Measurements from ENCODE around the gene BMF. TPM values are rescaled to one million over a fixed set of nuclear protein-coding genes. Genes with fewer than 3 reads are reported as not detected.

Gene BMF
- polyA plus RNA-seq, 3 donors: 5.6 to 59.6 (median 6.5) TPM

- Histone ChIP-seq H3K9me3 (replicated peaks in 1 of 2; ENCODE audit: control insufficient read depth in 1 of 2, insufficient read depth in 1 of 2, low read length in 2 of 2) (no peaks in the 10 kb centered on the region), H3K4me3 (replicated peaks in 1 of 3; ENCODE audit: low read depth in 2 of 3, low read length in 3 of 3) (peak overlapping the region in 1 of 3 experiments; percentile 92), H2AFZ (ENCODE audit: insufficient read depth, low read depth, low read length, poor library complexity, severe bottlenecking) (no peak overlapping the region), H3K27me3 (ENCODE audit: control insufficient read depth in 2 of 2, insufficient read depth in 2 of 2, low read length in 2 of 2) (no peaks in the 10 kb centered on the region), H3K4me2 (replicated peaks; ENCODE audit: extremely low read depth, low read length, poor library complexity, severe bottlenecking) (no peak overlapping the region), H3K79me2 (ENCODE audit: insufficient read depth, low read length) (peaks cover 36% of the 10 kb centered on the region), H4K20me1 (ENCODE audit: insufficient read depth, low read length) (peaks cover 16% of the 10 kb centered on the region), H3K9ac (ENCODE audit: insufficient read depth, low read length, poor library complexity, severe bottlenecking) (no peak overlapping the region), H3K27ac (ENCODE audit: low read depth in 1 of 2, low read length in 2 of 2) (no peak overlapping the region), H3K4me1 (ENCODE audit: control insufficient read depth in 1 of 2, insufficient read depth in 2 of 2, low read length in 2 of 2) (peaks cover 85 to 96% of the 10 kb centered on the region in 2 donors), H3K36me3 (replicated peaks in 1 of 2; ENCODE audit: control insufficient read depth in 1 of 2, insufficient read depth in 2 of 2, low read length in 2 of 2) (peaks cover 20 to 30% of the 10 kb centered on the region in 2 donors)
- intact Hi-C loops (cut with micrococcal nuclease): loop anchor here in 1 of 2 donors (10.0 kb wide), 1 partner anchor 319 kb away; the partner anchor contains the start of gene FSIP1
- Mint-ChIP-seq H3K4me3 (no peak overlapping the region), H3K27ac (no peak overlapping the region), H3K9me3 (no peaks in the 10 kb centered on the region), H3K36me3 (peaks cover 35 to 63% of the 10 kb centered on the region in 2 donors), H3K4me1 (peaks cover 84% of the 10 kb centered on the region), H3K27me3 (ENCODE audit: low read depth in 3 of 3) (peaks cover 0 to 3% (median 2%) of the 10 kb centered on the region in 3 donors)
- DNase-seq: no peak
- WGBS (ENCODE audit: insufficient coverage): 96% methylated on average over 7 of the region's 7 CpGs
- TF ChIP-seq, protein P1, sequence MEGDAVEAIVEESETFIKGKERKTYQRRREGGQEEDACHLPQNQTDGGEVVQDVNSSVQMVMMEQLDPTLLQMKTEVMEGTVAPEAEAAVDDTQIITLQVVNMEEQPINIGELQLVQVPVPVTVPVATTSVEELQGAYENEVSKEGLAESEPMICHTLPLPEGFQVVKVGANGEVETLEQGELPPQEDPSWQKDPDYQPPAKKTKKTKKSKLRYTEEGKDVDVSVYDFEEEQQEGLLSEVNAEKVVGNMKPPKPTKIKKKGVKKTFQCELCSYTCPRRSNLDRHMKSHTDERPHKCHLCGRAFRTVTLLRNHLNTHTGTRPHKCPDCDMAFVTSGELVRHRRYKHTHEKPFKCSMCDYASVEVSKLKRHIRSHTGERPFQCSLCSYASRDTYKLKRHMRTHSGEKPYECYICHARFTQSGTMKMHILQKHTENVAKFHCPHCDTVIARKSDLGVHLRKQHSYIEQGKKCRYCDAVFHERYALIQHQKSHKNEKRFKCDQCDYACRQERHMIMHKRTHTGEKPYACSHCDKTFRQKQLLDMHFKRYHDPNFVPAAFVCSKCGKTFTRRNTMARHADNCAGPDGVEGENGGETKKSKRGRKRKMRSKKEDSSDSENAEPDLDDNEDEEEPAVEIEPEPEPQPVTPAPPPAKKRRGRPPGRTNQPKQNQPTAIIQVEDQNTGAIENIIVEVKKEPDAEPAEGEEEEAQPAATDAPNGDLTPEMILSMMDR (IDR thresholded peaks at IDR 0.05): no peak
Measured at GRCh38 chr15:40103864-40104271, 4.8 kb downstream of the BMF start.

- H3K36me3 ChIP-seq (replicated peaks in 1 of 2; ENCODE audit: control insufficient read depth in 1 of 2, insufficient read depth in 2 of 2, low read length in 2 of 2): peaks cover 20 to 30% of the 10 kb centered on the region in 2 donors
- peaks cover 14% of the 10 kb centered on the region for H4K20me1 ChIP-seq (ENCODE audit: insufficient read depth, low read length)
- H2AFZ ChIP-seq (ENCODE audit: insufficient read depth, low read depth, low read length, poor library complexity, severe bottlenecking): no peak overlapping the region
- no peak overlapping the region for H3K4me2 ChIP-seq (replicated peaks; ENCODE audit: extremely low read depth, low read length, poor library complexity, severe bottlenecking)
- Mint-ChIP-seq H3K27me3 (ENCODE audit: low read depth in 3 of 3) (peaks cover 0 to 2% (median 1%) of the 10 kb centered on the region in 3 donors), H3K9me3 (no peaks in the 10 kb centered on the region), H3K27ac (peak overlapping the region in 1 of 7 donors; percentile 41), H3K4me3 (no peak overlapping the region), H3K36me3 (peaks cover 40 to 66% of the 10 kb centered on the region in 2 donors), H3K4me1 (peaks cover 91% of the 10 kb centered on the region)
- TF ChIP-seq, protein P1 (IDR thresholded peaks at IDR 0.05): no peak
- WGBS (ENCODE audit: insufficient coverage): 76% methylated on average over 29 of the region's 29 CpGs
- H3K27ac ChIP-seq (ENCODE audit: low read depth in 1 of 2, low read length in 2 of 2): no peak overlapping the region
- intact Hi-C loops (cut with micrococcal nuclease): loop anchor here in 1 of 2 donors (10.0 kb wide), 1 partner anchor 318 kb away; the partner anchor contains the start of gene FSIP1
- peaks cover 92 to 99% of the 10 kb centered on the region in 2 donors for H3K4me1 ChIP-seq (ENCODE audit: control insufficient read depth in 1 of 2, insufficient read depth in 2 of 2, low read length in 2 of 2)
- H3K4me3 ChIP-seq (replicated peaks in 1 of 3; ENCODE audit: low read depth in 2 of 3, low read length in 3 of 3): no peak overlapping the region
- H3K27me3 ChIP-seq (ENCODE audit: control insufficient read depth in 2 of 2, insufficient read depth in 2 of 2, low read length in 2 of 2): no peaks in the 10 kb centered on the region
- no peaks in the 10 kb centered on the region for H3K9me3 ChIP-seq (replicated peaks in 1 of 2; ENCODE audit: control insufficient read depth in 1 of 2, insufficient read depth in 1 of 2, low read length in 2 of 2)
- H3K9ac ChIP-seq (ENCODE audit: insufficient read depth, low read length, poor library complexity, severe bottlenecking): no peak overlapping the region
- peaks cover 32% of the 10 kb centered on the region for H3K79me2 ChIP-seq (ENCODE audit: insufficient read depth, low read length)
- no peak for DNase-seq
Measured at GRCh38 chr15:40102897-40103858, 5.5 kb downstream of the BMF start.

Data from CD14-positive monocyte (primary cell).